Measurements from ENCODE around the gene GPR161.

DNA sequence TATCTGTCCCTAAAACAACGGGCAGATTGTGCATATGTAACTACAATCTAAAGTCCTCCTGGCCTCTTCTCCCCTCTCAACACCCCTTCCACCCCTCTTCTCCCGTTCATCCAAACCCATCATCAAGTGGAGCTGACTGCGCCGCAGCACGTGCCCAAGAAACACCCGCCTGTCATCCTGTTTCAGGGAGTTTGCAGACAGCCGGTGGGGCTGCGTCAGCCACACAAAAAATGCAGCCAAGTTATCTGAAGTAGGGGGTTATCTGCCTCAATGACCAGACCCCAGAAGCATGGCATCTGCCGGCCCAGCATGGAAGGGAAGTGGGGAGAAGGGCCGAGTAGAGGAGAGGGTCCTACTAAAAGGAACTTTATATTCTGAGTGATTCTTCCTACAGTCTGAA, 49.0 kb downstream of the GPR161 start:
- TF ChIP-seq, protein P1, sequence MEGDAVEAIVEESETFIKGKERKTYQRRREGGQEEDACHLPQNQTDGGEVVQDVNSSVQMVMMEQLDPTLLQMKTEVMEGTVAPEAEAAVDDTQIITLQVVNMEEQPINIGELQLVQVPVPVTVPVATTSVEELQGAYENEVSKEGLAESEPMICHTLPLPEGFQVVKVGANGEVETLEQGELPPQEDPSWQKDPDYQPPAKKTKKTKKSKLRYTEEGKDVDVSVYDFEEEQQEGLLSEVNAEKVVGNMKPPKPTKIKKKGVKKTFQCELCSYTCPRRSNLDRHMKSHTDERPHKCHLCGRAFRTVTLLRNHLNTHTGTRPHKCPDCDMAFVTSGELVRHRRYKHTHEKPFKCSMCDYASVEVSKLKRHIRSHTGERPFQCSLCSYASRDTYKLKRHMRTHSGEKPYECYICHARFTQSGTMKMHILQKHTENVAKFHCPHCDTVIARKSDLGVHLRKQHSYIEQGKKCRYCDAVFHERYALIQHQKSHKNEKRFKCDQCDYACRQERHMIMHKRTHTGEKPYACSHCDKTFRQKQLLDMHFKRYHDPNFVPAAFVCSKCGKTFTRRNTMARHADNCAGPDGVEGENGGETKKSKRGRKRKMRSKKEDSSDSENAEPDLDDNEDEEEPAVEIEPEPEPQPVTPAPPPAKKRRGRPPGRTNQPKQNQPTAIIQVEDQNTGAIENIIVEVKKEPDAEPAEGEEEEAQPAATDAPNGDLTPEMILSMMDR (IDR thresholded peaks at IDR 0.05) = no peak
- no peak for TF ChIP-seq POLR2AphosphoS5 (IDR thresholded peaks at IDR 0.05; ENCODE audit: low read depth, low read length)
- TF ChIP-seq, protein P2, sequence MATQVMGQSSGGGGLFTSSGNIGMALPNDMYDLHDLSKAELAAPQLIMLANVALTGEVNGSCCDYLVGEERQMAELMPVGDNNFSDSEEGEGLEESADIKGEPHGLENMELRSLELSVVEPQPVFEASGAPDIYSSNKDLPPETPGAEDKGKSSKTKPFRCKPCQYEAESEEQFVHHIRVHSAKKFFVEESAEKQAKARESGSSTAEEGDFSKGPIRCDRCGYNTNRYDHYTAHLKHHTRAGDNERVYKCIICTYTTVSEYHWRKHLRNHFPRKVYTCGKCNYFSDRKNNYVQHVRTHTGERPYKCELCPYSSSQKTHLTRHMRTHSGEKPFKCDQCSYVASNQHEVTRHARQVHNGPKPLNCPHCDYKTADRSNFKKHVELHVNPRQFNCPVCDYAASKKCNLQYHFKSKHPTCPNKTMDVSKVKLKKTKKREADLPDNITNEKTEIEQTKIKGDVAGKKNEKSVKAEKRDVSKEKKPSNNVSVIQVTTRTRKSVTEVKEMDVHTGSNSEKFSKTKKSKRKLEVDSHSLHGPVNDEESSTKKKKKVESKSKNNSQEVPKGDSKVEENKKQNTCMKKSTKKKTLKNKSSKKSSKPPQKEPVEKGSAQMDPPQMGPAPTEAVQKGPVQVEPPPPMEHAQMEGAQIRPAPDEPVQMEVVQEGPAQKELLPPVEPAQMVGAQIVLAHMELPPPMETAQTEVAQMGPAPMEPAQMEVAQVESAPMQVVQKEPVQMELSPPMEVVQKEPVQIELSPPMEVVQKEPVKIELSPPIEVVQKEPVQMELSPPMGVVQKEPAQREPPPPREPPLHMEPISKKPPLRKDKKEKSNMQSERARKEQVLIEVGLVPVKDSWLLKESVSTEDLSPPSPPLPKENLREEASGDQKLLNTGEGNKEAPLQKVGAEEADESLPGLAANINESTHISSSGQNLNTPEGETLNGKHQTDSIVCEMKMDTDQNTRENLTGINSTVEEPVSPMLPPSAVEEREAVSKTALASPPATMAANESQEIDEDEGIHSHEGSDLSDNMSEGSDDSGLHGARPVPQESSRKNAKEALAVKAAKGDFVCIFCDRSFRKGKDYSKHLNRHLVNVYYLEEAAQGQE (IDR thresholded peaks at IDR 0.05; ENCODE audit: insufficient read depth in 1 of 2, low read depth in 2 of 2, low read length in 1 of 2) = no peak
- no peak for TF ChIP-seq TCF7L2 (IDR thresholded peaks at IDR 0.05; ENCODE audit: low read depth, low read length)
- no peak for TF ChIP-seq SIN3A (IDR thresholded peaks at IDR 0.05; ENCODE audit: borderline replicate concordance, insufficient read depth, low read depth, low read length)
